Type B pancreatic cell (in vitro differentiated cells): Measurements from ENCODE around the gene PRKAR1B. TPM values are rescaled to one million over a fixed set of nuclear protein-coding genes. Genes with fewer than 3 reads are reported as not detected.

Source experiments
- DNase-seq: peaks from one replicate; pipeline ENCODE4 v3.0.0; 2021; ENCODE audit warnings: mixed read lengths; ENCODE audit not compliant: unreplicated experiment; ENCODE audit errors: extremely low spot score
- H3K27ac Mint-ChIP-seq: 2 replicates; pipeline ENCODE4 v1.8.0; 2021; ENCODE audit warnings: mild to moderate bottlenecking, mixed read lengths
- H3K27me3 Mint-ChIP-seq: 2 replicates; pipeline ENCODE4 v1.8.0; 2021; ENCODE audit warnings: mixed read lengths
- H3K36me3 Mint-ChIP-seq: 2 replicates; pipeline ENCODE4 v1.8.0; 2021; ENCODE audit warnings: mixed read lengths
- H3K4me1 Mint-ChIP-seq: one replicate; pipeline ENCODE4 v1.8.0; 2021; ENCODE audit warnings: mixed read lengths; ENCODE audit not compliant: unreplicated experiment
- H3K4me3 Mint-ChIP-seq: 2 replicates; pipeline ENCODE4 v1.8.0; 2021; ENCODE audit warnings: mild to moderate bottlenecking, mixed read lengths
- H3K9me3 Mint-ChIP-seq: 2 replicates; pipeline ENCODE4 v1.8.0; 2021; ENCODE audit warnings: mixed read lengths
- CTCF ChIP-seq: fragments of 200-600 bp; sonication (generic); conservative IDR thresholded peaks from 2 replicates; pipeline ENCODE4 v1.5.0; 2021; ENCODE audit warnings: antibody characterized with exemption, mild to moderate bottlenecking
- total RNA-seq: library from RNA; stranded (reverse); gene quantifications from 2 replicates; pipeline ENCODE4 v1.2.1, GENCODE V29; 2021; ENCODE audit warnings: low replicate concordance

PRKAR1B gene
- total RNA-seq, 1 donor from 2014 or later = 26.1 TPM

GRCh38 chr7:610531-611280 lies 116.4 kb downstream of the PRKAR1B start:
- TF ChIP-seq CTCF = no peak
- H3K36me3 Mint-ChIP-seq = peaks cover 6% of the 10 kb centered on the region
- H3K4me3 Mint-ChIP-seq = peak overlapping the region; percentile 48
- peak overlapping the region; percentile 23 for H3K27ac Mint-ChIP-seq
- H3K4me1 Mint-ChIP-seq = peaks cover 12% of the 10 kb centered on the region
- DNase-seq = no peak
- H3K27me3 Mint-ChIP-seq = no peaks in the 10 kb centered on the region
- H3K9me3 Mint-ChIP-seq = peaks cover 4% of the 10 kb centered on the region

GRCh38 chr7:610141-610530 lies 116.9 kb downstream of the PRKAR1B start:
- H3K4me1 Mint-ChIP-seq = peaks cover 12% of the 10 kb centered on the region
- no peak overlapping the region for H3K27ac Mint-ChIP-seq
- H3K36me3 Mint-ChIP-seq = peaks cover 6% of the 10 kb centered on the region
- no peak for DNase-seq
- no peak for TF ChIP-seq CTCF
- no peaks in the 10 kb centered on the region for H3K27me3 Mint-ChIP-seq
- no peak overlapping the region for H3K4me3 Mint-ChIP-seq
- peaks cover 4% of the 10 kb centered on the region for H3K9me3 Mint-ChIP-seq

- H3K27me3 Mint-ChIP-seq = no peaks in the 10 kb centered on the region
- H3K27ac Mint-ChIP-seq = no peak overlapping the region
- no peak for DNase-seq
- H3K4me3 Mint-ChIP-seq = no peak overlapping the region
- peaks cover 6% of the 10 kb centered on the region for H3K36me3 Mint-ChIP-seq
- H3K9me3 Mint-ChIP-seq = peaks cover 4% of the 10 kb centered on the region
- TF ChIP-seq CTCF = no peak
- H3K4me1 Mint-ChIP-seq = peaks cover 18% of the 10 kb centered on the region
These were observed 117.7 kb downstream of the PRKAR1B start for GRCh38 chr7:609365-609764.

GRCh38 chr7:608954-609353 lies 118.1 kb downstream of the PRKAR1B start:
- Mint-ChIP-seq H3K36me3 (peaks cover 6% of the 10 kb centered on the region), H3K27ac (no peak overlapping the region), H3K4me1 (peaks cover 18% of the 10 kb centered on the region), H3K27me3 (no peaks in the 10 kb centered on the region), H3K4me3 (no peak overlapping the region), H3K9me3 (peaks cover 4% of the 10 kb centered on the region)
- TF ChIP-seq CTCF = no peak
- DNase-seq = no peak

- no peaks in the 10 kb centered on the region for H3K27me3 Mint-ChIP-seq
These were observed 118.7 kb downstream of the PRKAR1B start for GRCh38 chr7:608361-608760.

More at GRCh38 chr7:608361-608760, 118.7 kb downstream of the PRKAR1B start:
- H3K9me3 Mint-ChIP-seq = peaks cover 4% of the 10 kb centered on the region
- no peak for TF ChIP-seq CTCF
- H3K4me1 Mint-ChIP-seq = peaks cover 18% of the 10 kb centered on the region
- H3K36me3 Mint-ChIP-seq = peaks cover 6% of the 10 kb centered on the region
- DNase-seq = no peak
- H3K27ac Mint-ChIP-seq = no peak overlapping the region
- H3K4me3 Mint-ChIP-seq = no peak overlapping the region
